Stimulated activated CD8-positive, alpha-beta memory T cell treated with anti-CD3 and anti-CD28 coated beads, Interleukin-4, amount 100 ng/mL, for 4 hours (primary cell): ENCODE measurements around the gene SCNN1A.
"Not testable (repeated sequence)": the region's sequence is repeated elsewhere in the genome, so short reads cannot be mapped to it uniquely, and the experiment has no call there.

Experiments
- DNase-seq, 2 donors: peaks; one replicate each; pipeline ENCODE4 v3.0.0-alpha.2; 2020; ENCODE audit warnings: low read depth in 2 of 2, low spot score in 1 of 2

SCNN1A gene

DNA sequence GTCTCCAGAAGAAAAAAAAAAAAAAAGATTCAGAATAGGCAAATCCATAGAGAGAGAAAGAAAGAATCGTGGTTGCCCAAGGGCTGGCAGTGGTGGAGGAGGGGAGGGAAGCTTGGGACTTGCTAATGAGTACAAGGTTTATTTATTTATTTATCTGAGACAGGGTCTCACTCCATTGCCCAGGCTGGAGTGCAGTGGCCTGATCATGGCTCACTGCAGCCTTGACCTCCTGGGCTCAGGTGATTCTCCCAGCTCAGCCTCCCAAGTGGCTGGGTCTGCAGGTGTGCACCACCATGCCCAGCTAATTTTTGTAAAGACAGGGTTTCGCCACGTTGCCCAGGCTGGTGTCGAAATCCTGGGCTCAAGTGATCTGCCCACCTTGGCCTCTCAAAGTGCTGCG lies 23.7 kb downstream of the SCNN1A start:
- no peak for DNase-seq

- no peak for DNase-seq
Measured at GRCh38 chr12:6347367-6348338, 27.7 kb downstream of the SCNN1A start.

GRCh38 chr12:6346942-6347341 lies 28.4 kb downstream of the SCNN1A start:
- DNase-seq, result no peak

DNA sequence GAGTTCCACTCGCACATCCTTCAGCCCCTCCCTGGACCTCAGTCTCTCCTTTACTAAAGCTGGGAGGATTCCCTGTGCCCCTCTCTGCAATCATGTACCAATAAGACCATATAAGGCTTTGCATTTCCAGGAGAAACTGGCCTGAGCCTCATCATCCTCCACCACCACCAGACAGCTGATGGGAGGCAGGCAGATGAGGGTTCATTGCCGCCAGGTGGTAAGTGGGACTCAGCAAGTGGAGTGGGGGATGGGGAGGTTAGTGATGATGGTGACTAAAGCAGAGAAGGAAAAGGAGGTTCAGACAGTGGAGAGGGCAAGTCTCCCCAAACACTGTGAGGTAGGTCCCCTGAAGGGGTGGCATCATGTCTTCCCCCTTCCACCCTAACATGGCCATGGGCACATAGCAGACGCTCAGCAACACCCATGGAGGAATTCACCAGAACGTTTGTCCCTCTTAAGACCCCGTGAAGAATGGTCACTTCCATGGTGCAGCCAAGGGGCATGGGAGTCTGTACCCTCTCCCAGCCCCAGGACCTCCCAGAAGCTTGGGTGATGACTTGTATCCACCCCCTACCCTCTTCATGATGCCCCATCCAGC lies 29.0 kb downstream of the SCNN1A start:
- DNase-seq, result no peak

- DNase-seq, result no peak
Measured at GRCh38 chr12:6345319-6346091, 29.9 kb downstream of the SCNN1A start.

DNA sequence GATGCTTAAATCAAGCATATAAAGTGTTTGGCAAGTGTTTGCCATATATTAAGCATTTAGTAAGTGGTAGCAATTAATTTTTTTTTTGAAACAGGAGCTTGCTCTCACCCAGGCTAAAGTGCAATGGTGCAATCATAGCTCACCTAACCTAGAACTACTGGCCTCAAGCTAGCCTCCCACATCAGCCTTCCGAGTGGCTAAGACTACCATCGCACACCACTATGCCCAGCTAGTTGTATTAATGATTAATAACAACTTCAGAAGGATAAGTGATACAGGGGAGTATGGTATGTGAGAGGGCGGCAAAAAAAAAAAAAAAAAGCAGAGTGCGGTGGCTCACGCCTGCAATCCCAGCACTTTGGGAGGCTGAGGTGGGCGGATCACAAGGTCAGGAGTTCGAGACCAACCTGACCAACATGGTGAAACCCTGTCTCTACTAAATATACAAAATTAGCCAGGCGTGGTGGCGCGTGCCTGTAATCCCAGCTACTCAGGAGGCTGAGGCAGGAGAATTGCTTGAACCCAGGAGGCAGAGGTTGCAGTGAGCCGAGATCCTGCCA lies 31.2 kb downstream of the SCNN1A start:
- not testable (repeated sequence) for DNase-seq

- DNase-seq, result no peak
Measured at GRCh38 chr12:6343518-6343917, 31.8 kb downstream of the SCNN1A start.

DNA sequence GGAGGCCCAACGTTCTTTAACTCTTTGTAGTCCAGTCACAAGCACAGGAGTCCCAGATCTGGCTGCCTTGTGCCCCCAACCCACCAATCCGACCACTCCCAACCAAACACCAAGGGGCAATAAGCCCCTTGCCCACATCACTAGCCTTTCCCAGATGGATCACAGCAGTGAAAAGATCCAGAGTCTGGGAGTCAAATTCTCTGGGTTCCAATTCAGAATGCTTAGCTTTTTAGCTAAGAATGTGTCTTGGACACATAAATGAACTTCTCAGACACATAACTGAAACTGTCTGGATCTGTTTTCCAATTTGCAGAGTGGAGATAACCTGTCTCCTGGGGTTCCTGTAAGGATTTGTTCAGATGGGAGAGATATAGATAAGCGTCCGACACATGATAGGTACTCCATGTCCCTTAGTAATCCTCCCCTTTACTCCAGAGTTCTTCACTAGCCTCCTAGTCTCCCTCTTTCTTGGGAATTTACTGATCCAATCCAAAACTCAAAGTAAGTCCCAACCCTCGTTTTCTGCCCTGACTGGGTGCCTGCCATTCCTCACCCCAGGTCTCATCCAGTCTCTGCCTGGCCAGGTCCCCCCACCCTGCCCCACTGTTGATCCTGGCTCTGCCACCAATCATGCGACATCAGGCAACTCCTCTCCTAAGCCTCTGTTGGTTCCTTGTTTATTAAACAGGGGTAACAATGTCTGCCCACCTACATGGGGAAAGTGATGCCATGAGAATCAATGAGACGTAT lies 33.0 kb downstream of the SCNN1A start:
- DNase-seq, result no peak

DNA sequence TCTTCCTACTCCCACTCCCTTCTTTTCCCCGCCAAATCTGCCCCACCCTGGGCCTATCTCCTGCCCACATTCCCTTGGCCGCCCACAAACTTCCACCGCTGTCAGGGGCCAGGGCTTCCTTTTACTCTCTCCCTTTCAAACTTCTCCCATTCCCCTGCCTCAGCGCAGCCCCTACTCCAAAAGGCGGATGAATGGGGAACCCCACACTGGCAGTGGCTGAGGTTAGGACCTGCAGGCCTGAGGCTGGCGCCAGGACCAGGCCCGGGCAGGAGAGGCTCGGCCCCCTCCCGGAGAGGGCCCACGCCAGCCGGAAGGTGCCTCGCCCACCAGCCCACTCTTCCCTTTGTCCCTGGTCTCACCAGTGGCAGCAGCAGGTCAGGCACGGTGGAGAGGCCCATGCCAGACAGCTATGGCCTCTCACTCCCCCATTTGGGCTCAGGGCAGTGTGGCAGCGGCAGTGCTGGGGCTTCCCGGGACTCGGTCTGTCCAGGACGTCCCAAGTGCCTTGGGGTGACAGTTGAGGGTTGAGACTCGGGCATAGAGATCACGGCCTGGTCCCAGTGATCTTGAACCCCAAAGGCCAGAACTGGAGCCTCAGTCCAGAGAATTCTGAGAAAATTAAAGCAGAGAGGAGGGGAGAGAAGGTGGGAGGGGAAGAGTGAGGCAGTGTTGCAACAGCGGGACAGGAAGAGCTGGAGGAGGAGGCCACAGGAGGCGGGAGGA lies 33.8 kb downstream of the SCNN1A start, which contains the start of gene TNFRSF1A:
Gene TNFRSF1A, minus strand, starts transcription at position 660 of the 723 bp plus-strand sequence. Its CDS starts 262 bp downstream, at position 398.
- DNase-seq, result no peak

GRCh38 chr12:6340745-6341416 lies 34.5 kb downstream of the SCNN1A start:
- no peak for DNase-seq

- no peak for DNase-seq
Measured at GRCh38 chr12:6340032-6340638, 35.2 kb downstream of the SCNN1A start.

DNA sequence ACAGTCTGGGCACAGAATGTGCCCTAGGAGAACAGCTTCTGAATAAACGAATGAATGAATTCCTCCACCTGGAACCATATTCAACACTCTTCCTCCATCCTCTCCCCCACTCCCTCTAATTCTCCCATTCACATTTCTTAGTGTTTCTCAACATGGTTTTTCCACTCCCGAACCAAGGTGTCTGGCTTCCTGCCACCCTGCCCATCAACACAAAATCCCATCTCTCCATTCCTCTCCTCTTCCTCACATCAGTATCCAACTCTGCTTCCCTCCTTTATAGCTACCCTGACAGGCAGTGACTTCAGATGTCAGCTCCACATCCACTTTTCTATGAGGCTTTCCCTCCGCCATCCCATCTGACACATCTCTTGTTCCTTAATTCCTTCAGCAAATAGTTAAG lies 36.4 kb downstream of the SCNN1A start:
- no peak for DNase-seq

DNA sequence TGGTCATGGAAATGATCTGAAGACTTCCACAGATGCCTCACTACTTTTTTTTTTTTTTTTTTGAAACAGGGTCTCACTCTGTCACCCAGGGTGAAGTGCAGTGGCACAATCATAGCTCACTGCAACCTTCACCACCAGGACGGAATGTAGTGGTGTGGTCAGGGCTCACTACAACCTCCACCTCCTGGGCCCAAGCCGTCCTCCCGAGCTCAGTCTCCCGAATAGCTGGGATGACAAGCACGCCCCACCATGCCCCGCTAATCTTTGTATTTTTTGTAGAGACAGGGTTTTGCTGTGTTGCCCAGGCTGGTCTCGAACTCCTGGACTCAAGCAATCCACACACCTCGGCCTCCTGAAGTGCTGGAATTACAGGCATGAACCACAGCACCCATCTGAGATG lies 36.8 kb downstream of the SCNN1A start:
- DNase-seq, result not testable (repeated sequence)

DNA sequence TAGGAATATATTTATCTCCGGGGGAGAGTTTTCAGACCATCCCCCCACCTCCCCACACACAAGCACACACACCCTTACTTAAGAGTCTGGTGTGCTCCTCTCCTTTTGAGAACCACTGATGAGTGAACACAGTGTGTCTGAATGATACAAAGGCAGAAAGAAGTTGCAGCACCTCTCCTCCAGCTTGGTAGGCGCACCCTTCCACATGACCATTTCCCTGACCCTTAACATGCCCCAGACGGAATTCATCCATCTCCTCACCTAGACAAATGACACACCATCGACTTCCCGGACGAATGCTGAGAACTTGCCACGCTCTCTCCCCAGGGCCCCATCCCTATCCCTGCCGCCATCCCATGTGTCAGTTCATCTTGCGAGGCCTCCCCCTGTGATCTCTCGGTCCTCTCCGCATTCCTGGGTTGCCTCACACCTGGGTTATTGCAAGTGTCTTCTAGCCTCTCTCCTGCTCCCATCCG lies 37.4 kb downstream of the SCNN1A start:
- no peak for DNase-seq

DNA sequence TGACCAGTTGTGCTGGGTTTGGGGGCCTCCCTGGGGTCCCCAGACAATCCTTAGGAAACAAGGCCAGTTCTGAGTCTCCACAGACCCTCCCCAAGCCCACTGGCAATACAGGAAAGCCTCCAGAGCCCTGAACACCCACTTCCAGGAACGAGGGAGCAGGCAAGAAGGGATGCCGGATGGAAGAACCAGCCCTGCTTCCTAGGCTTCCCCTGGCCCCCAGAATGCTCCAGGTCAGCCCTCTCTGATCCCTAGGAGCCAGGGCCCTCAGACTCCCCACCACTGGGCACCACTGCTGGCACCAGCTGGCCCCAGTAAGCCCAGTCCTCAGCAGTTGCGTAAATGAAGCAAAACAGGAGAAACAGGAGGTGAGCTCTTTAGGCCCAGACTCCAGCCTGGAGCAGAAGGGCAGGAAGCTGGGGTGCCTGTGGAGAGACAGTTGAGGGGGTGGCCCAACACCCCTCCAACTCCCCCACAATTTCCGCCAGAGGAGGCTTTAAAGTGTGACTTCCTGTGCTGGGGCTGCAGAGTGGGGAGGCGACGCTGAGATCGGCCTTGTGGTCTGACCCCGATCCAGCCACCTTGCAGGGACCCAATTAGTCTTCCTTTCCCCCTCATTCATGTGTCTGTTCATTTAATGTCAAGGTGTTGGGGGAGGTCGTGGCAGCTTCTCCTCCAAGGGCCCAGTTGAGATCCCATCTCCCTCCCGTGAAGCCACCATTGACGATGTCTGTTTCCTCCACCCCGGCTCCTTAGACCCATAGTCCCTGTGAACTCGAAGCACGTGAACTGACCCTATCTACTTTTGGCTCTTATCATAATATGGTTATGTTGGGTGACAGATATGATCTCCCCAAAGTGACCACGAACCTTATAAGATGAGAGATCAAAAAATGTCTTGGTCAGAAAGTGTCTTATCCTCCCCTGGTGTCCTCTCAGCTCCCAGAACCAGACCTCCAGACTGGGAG lies 38.2 kb downstream of the SCNN1A start:
- DNase-seq, result peak in 1 of 2 donors; percentile 58

GRCh38 chr12:6336079-6336888 lies 39.1 kb downstream of the SCNN1A start:
- no peak for DNase-seq
